ENCODE measurements around the gene TLE4.

TLE4 gene

GRCh38 chr9:79674052-79674777 is 102.5 kb downstream of the TLE4 start:
- H3K9me2 ChIP-seq (replicated peaks; ENCODE audit: control insufficient read depth, low read length) = no peaks in the 10 kb centered on the region
- no peak overlapping the region for H3K4me2 ChIP-seq (ENCODE audit: low read length)
- H3K79me2 ChIP-seq (ENCODE audit: control insufficient read depth, low read length) = no peaks in the 10 kb centered on the region
- H3K27me3 ChIP-seq (ENCODE audit: control insufficient read depth, low read length) = no peaks in the 10 kb centered on the region
- no peaks in the 10 kb centered on the region for H3F3A ChIP-seq (ENCODE audit: control insufficient read depth, insufficient read depth)
- TF ChIP-seq CTCF (IDR thresholded peaks at IDR 0.05; ENCODE audit: low read depth, low read length, poor library complexity, severe bottlenecking) (no peak), EZH2phosphoT487 (IDR thresholded peaks at IDR 0.05; ENCODE audit: borderline replicate concordance, low read length) (no peak)
- no peaks in the 10 kb centered on the region for H4K20me1 ChIP-seq (ENCODE audit: control insufficient read depth, insufficient read depth, low read depth, low read length)
- H3K9me3 ChIP-seq (ENCODE audit: control insufficient read depth, insufficient read depth, low read length) = no peaks in the 10 kb centered on the region
- H3K36me3 ChIP-seq (ENCODE audit: control insufficient read depth, low read length) = no peaks in the 10 kb centered on the region
- H3K4me1 ChIP-seq (ENCODE audit: control insufficient read depth, low read length) = no peaks in the 10 kb centered on the region
- no peak overlapping the region for H3K4me3 ChIP-seq (ENCODE audit: low read length)
- H3K27ac ChIP-seq (ENCODE audit: low read depth, low read length) = no peak overlapping the region

GRCh38 chr9:79681576-79681975 is 109.8 kb downstream of the TLE4 start:
- H4K20me1 ChIP-seq (ENCODE audit: control insufficient read depth, insufficient read depth, low read depth, low read length) = no peaks in the 10 kb centered on the region
- H3K36me3 ChIP-seq (ENCODE audit: control insufficient read depth, low read length) = no peaks in the 10 kb centered on the region
- no peak overlapping the region for H3K27ac ChIP-seq (ENCODE audit: low read depth, low read length)
- H3K4me3 ChIP-seq (ENCODE audit: low read length) = no peak overlapping the region
- no peaks in the 10 kb centered on the region for H3K4me1 ChIP-seq (ENCODE audit: control insufficient read depth, low read length)
- no peak for TF ChIP-seq CTCF (IDR thresholded peaks at IDR 0.05; ENCODE audit: low read depth, low read length, poor library complexity, severe bottlenecking)
- TF ChIP-seq EZH2phosphoT487 (IDR thresholded peaks at IDR 0.05; ENCODE audit: borderline replicate concordance, low read length) = no peak
- no peaks in the 10 kb centered on the region for H3F3A ChIP-seq (ENCODE audit: control insufficient read depth, insufficient read depth)
- H3K9me3 ChIP-seq (ENCODE audit: control insufficient read depth, insufficient read depth, low read length) = no peaks in the 10 kb centered on the region
- H3K27me3 ChIP-seq (ENCODE audit: control insufficient read depth, low read length) = no peaks in the 10 kb centered on the region
- no peaks in the 10 kb centered on the region for H3K9me2 ChIP-seq (replicated peaks; ENCODE audit: control insufficient read depth, low read length)
- no peak overlapping the region for H3K4me2 ChIP-seq (ENCODE audit: low read length)
- no peaks in the 10 kb centered on the region for H3K79me2 ChIP-seq (ENCODE audit: control insufficient read depth, low read length)

GRCh38 chr9:79682076-79682736 is 110.4 kb downstream of the TLE4 start:
- H3K9me2 ChIP-seq (replicated peaks; ENCODE audit: control insufficient read depth, low read length) = no peaks in the 10 kb centered on the region
- no peaks in the 10 kb centered on the region for H3K36me3 ChIP-seq (ENCODE audit: control insufficient read depth, low read length)
- H3F3A ChIP-seq (ENCODE audit: control insufficient read depth, insufficient read depth) = no peaks in the 10 kb centered on the region
- H3K4me2 ChIP-seq (ENCODE audit: low read length) = no peak overlapping the region
- H3K79me2 ChIP-seq (ENCODE audit: control insufficient read depth, low read length) = no peaks in the 10 kb centered on the region
- no peaks in the 10 kb centered on the region for H3K4me1 ChIP-seq (ENCODE audit: control insufficient read depth, low read length)
- no peaks in the 10 kb centered on the region for H3K9me3 ChIP-seq (ENCODE audit: control insufficient read depth, insufficient read depth, low read length)
- no peak for TF ChIP-seq EZH2phosphoT487 (IDR thresholded peaks at IDR 0.05; ENCODE audit: borderline replicate concordance, low read length)
- no peak for TF ChIP-seq CTCF (IDR thresholded peaks at IDR 0.05; ENCODE audit: low read depth, low read length, poor library complexity, severe bottlenecking)
- no peaks in the 10 kb centered on the region for H3K27me3 ChIP-seq (ENCODE audit: control insufficient read depth, low read length)
- no peak overlapping the region for H3K27ac ChIP-seq (ENCODE audit: low read depth, low read length)
- H4K20me1 ChIP-seq (ENCODE audit: control insufficient read depth, insufficient read depth, low read depth, low read length) = no peaks in the 10 kb centered on the region
- no peak overlapping the region for H3K4me3 ChIP-seq (ENCODE audit: low read length)

All from DOHH2 (cell line).